ENCODE measurements around the gene PTGER1. TPM values are rescaled to one million over a fixed set of nuclear protein-coding genes. Genes with fewer than 3 reads are reported as not detected.

PTGER1 gene
- total and polyA plus RNA-seq, 4 donors, result 0.11 to 0.63 (median 0.54) TPM; not detected in 1

GRCh38 chr19:14446336-14447036 is 28.7 kb downstream of the PTGER1 start:
- Histone ChIP-seq H3K27ac (ENCODE audit: low read depth, low read length) (no peak overlapping the region), H3K27me3 (ENCODE audit: control insufficient read depth, insufficient read depth, low read length) (no peaks in the 10 kb centered on the region), H3K4me3 (ENCODE audit: low read depth, low read length) (no peak overlapping the region), H3K4me1 (ENCODE audit: control insufficient read depth, insufficient read depth, low read length) (no peaks in the 10 kb centered on the region), H3K36me3 (ENCODE audit: control insufficient read depth, insufficient read depth, low read length) (peaks cover 90% of the 10 kb centered on the region), H3K9me3 (ENCODE audit: control insufficient read depth, insufficient read depth, low read length) (no peaks in the 10 kb centered on the region)
- no peak for DNase-seq (ENCODE audit: low read depth in 4 of 6, low spot score in 6 of 6)
- 94% methylated on average over 10 of the region's 10 CpGs for WGBS (ENCODE audit: insufficient coverage)

GRCh38 chr19:14443632-14444216 is 31.4 kb downstream of the PTGER1 start:
- no peak for DNase-seq (ENCODE audit: low read depth in 4 of 6, low spot score in 6 of 6)
- Histone ChIP-seq H3K9me3 (ENCODE audit: control insufficient read depth, insufficient read depth, low read length) (no peaks in the 10 kb centered on the region), H3K27ac (ENCODE audit: low read depth, low read length) (no peak overlapping the region), H3K4me1 (ENCODE audit: control insufficient read depth, insufficient read depth, low read length) (peaks cover 14% of the 10 kb centered on the region), H3K27me3 (ENCODE audit: control insufficient read depth, insufficient read depth, low read length) (no peaks in the 10 kb centered on the region), H3K36me3 (ENCODE audit: control insufficient read depth, insufficient read depth, low read length) (peaks cover 82% of the 10 kb centered on the region), H3K4me3 (ENCODE audit: low read depth, low read length) (no peak overlapping the region)
- 97% methylated on average over 12 of the region's 14 CpGs for WGBS (ENCODE audit: insufficient coverage)

- Histone ChIP-seq H3K4me3 (ENCODE audit: low read depth, low read length) (no peak overlapping the region), H3K36me3 (ENCODE audit: control insufficient read depth, insufficient read depth, low read length) (peaks cover 76% of the 10 kb centered on the region), H3K9me3 (ENCODE audit: control insufficient read depth, insufficient read depth, low read length) (no peaks in the 10 kb centered on the region), H3K27ac (ENCODE audit: low read depth, low read length) (no peak overlapping the region), H3K4me1 (ENCODE audit: control insufficient read depth, insufficient read depth, low read length) (peaks cover 14% of the 10 kb centered on the region), H3K27me3 (ENCODE audit: control insufficient read depth, insufficient read depth, low read length) (no peaks in the 10 kb centered on the region)
- peak in 1 of 6 donors; percentile 21 for DNase-seq (ENCODE audit: low read depth in 4 of 6, low spot score in 6 of 6)
- 97% methylated on average over 14 of the region's 16 CpGs for whole genome bisulfite sequencing (ENCODE audit: insufficient coverage)
These were observed 32.1 kb downstream of the PTGER1 start for GRCh38 chr19:14442891-14443631.

GRCh38 chr19:14441041-14441938 is 33.9 kb downstream of the PTGER1 start:
- Histone ChIP-seq H3K36me3 (ENCODE audit: control insufficient read depth, insufficient read depth, low read length) (peaks cover 65% of the 10 kb centered on the region), H3K27me3 (ENCODE audit: control insufficient read depth, insufficient read depth, low read length) (no peaks in the 10 kb centered on the region), H3K4me3 (ENCODE audit: low read depth, low read length) (no peak overlapping the region), H3K27ac (ENCODE audit: low read depth, low read length) (no peak overlapping the region), H3K4me1 (ENCODE audit: control insufficient read depth, insufficient read depth, low read length) (peaks cover 14% of the 10 kb centered on the region), H3K9me3 (ENCODE audit: control insufficient read depth, insufficient read depth, low read length) (no peaks in the 10 kb centered on the region)
- no peak for DNase-seq (ENCODE audit: low read depth in 4 of 6, low spot score in 6 of 6)
- WGBS (ENCODE audit: insufficient coverage), result 89% methylated on average over 32 of the region's 34 CpGs

- no peak overlapping the region for H3K27ac ChIP-seq (ENCODE audit: low read depth, low read length)
- peak in 1 of 6 donors; percentile 17 for DNase-seq (ENCODE audit: low read depth in 4 of 6, low spot score in 6 of 6)
- peaks cover 16% of the 10 kb centered on the region for H3K4me1 ChIP-seq (ENCODE audit: control insufficient read depth, insufficient read depth, low read length)
- no peaks in the 10 kb centered on the region for H3K27me3 ChIP-seq (ENCODE audit: control insufficient read depth, insufficient read depth, low read length)
- H3K4me3 ChIP-seq (ENCODE audit: low read depth, low read length), result no peak overlapping the region
- H3K36me3 ChIP-seq (ENCODE audit: control insufficient read depth, insufficient read depth, low read length), result peaks cover 63% of the 10 kb centered on the region
- no peaks in the 10 kb centered on the region for H3K9me3 ChIP-seq (ENCODE audit: control insufficient read depth, insufficient read depth, low read length)
- WGBS (ENCODE audit: insufficient coverage), result 60% methylated on average over 9 of the region's 9 CpGs
These were observed 35.1 kb downstream of the PTGER1 start for GRCh38 chr19:14440049-14440448.

GRCh38 chr19:14439014-14439413 is 36.1 kb downstream of the PTGER1 start:
- no peak overlapping the region for H3K27ac ChIP-seq (ENCODE audit: low read depth, low read length)
- H3K36me3 ChIP-seq (ENCODE audit: control insufficient read depth, insufficient read depth, low read length), result peaks cover 60% of the 10 kb centered on the region
- no peaks in the 10 kb centered on the region for H3K27me3 ChIP-seq (ENCODE audit: control insufficient read depth, insufficient read depth, low read length)
- 78% methylated on average over 9 of the region's 9 CpGs for WGBS (ENCODE audit: insufficient coverage)
- DNase-seq (ENCODE audit: low read depth in 4 of 6, low spot score in 6 of 6), result no peak
- peaks cover 27% of the 10 kb centered on the region for H3K4me1 ChIP-seq (ENCODE audit: control insufficient read depth, insufficient read depth, low read length)
- no peak overlapping the region for H3K4me3 ChIP-seq (ENCODE audit: low read depth, low read length)
- no peaks in the 10 kb centered on the region for H3K9me3 ChIP-seq (ENCODE audit: control insufficient read depth, insufficient read depth, low read length)

GRCh38 chr19:14437578-14438140 is 37.5 kb downstream of the PTGER1 start:
- DNase-seq (ENCODE audit: low read depth in 4 of 6, low spot score in 6 of 6), result no peak
- Histone ChIP-seq H3K4me3 (ENCODE audit: low read depth, low read length) (no peak overlapping the region), H3K27ac (ENCODE audit: low read depth, low read length) (no peak overlapping the region), H3K36me3 (ENCODE audit: control insufficient read depth, insufficient read depth, low read length) (peaks cover 46% of the 10 kb centered on the region), H3K9me3 (ENCODE audit: control insufficient read depth, insufficient read depth, low read length) (no peaks in the 10 kb centered on the region), H3K4me1 (ENCODE audit: control insufficient read depth, insufficient read depth, low read length) (peaks cover 34% of the 10 kb centered on the region), H3K27me3 (ENCODE audit: control insufficient read depth, insufficient read depth, low read length) (no peaks in the 10 kb centered on the region)
- 98% methylated on average over 7 of the region's 7 CpGs for WGBS (ENCODE audit: insufficient coverage)

- WGBS (ENCODE audit: insufficient coverage), result 88% methylated on average over 13 of the region's 17 CpGs
- Histone ChIP-seq H3K27me3 (ENCODE audit: control insufficient read depth, insufficient read depth, low read length) (no peaks in the 10 kb centered on the region), H3K9me3 (ENCODE audit: control insufficient read depth, insufficient read depth, low read length) (no peaks in the 10 kb centered on the region), H3K36me3 (ENCODE audit: control insufficient read depth, insufficient read depth, low read length) (peaks cover 26% of the 10 kb centered on the region), H3K4me1 (ENCODE audit: control insufficient read depth, insufficient read depth, low read length) (peaks cover 46% of the 10 kb centered on the region), H3K27ac (ENCODE audit: low read depth, low read length) (peak overlapping the region; percentile 61), H3K4me3 (ENCODE audit: low read depth, low read length) (peak overlapping the region; percentile 51)
- DNase-seq (ENCODE audit: low read depth in 4 of 6, low spot score in 6 of 6), result no peak
These were observed 39.7 kb downstream of the PTGER1 start for GRCh38 chr19:14435320-14436050.

Data from spinal cord (tissue), 10 donors.